Mesenchymal stem cell (in vitro differentiated cells and primary cell): Measurements from ENCODE around the gene SLC9A9.

Experiments used
- DNase-seq: peaks from one replicate; pipeline ENCODE4 v3.0.0-alpha.2; 2013
- H2AFZ ChIP-seq: one replicate; pipeline ENCODE4 v1.6.1; 2013; ENCODE audit warnings: low read depth, mild to moderate bottlenecking, control low read depth, inconsistent platforms, low read length, moderate library complexity
- H2AK5ac ChIP-seq: 2 replicates; pipeline ENCODE4 v1.6.1; 2013; ENCODE audit warnings: low read length, moderate library complexity, mild to moderate bottlenecking, inconsistent platforms; ENCODE audit not compliant: severe bottlenecking
- H2BK120ac ChIP-seq: one replicate; pipeline ENCODE4 v1.6.1; 2013; ENCODE audit warnings: low read depth, mild to moderate bottlenecking, inconsistent platforms, low read length, moderate library complexity
- H2BK12ac ChIP-seq, 2 experiments: one replicate each; pipeline ENCODE4 v1.6.1; 2013; ENCODE audit warnings: inconsistent platforms in 2 of 2, low read length in 2 of 2, mild to moderate bottlenecking in 2 of 2, moderate library complexity in 2 of 2, control low read depth in 1 of 2
- H2BK15ac ChIP-seq: one replicate; pipeline ENCODE4 v1.6.1; 2013; ENCODE audit warnings: mild to moderate bottlenecking, low read depth, inconsistent platforms; ENCODE audit not compliant: poor library complexity, severe bottlenecking
- H2BK5ac ChIP-seq: 2 replicates; pipeline ENCODE4 v1.6.1; 2013; ENCODE audit warnings: low read depth, mild to moderate bottlenecking, low read length, control low read depth, inconsistent platforms; ENCODE audit not compliant: poor library complexity, severe bottlenecking
- H3K14ac ChIP-seq, 2 experiments: one replicate each; pipeline ENCODE4 v1.6.1; 2013; ENCODE audit warnings: inconsistent platforms in 2 of 2, low read length in 2 of 2, control low read depth in 1 of 2, mild to moderate bottlenecking in 1 of 2, moderate library complexity in 1 of 2
- H3K18ac ChIP-seq, 2 experiments: one replicate each; pipeline ENCODE4 v1.6.1; 2013; ENCODE audit warnings: inconsistent platforms in 2 of 2, low read length in 2 of 2, control low read depth in 1 of 2, low read depth in 1 of 2, mild to moderate bottlenecking in 1 of 2
- H3K23ac ChIP-seq, 2 experiments: one replicate each; pipeline ENCODE4 v1.6.1; 2013; ENCODE audit warnings: inconsistent platforms in 2 of 2, low read length in 2 of 2, mild to moderate bottlenecking in 2 of 2, moderate library complexity in 2 of 2, control low read depth in 1 of 2
- H3K27ac ChIP-seq: 2 replicates; pipeline ENCODE4 v1.5.1; 2013; ENCODE audit warnings: mild to moderate bottlenecking, moderate library complexity, low read length, control low read depth, inconsistent platforms; ENCODE audit not compliant: poor library complexity, severe bottlenecking
- H3K27me3 ChIP-seq, 2 experiments: 2 replicates each; pipeline versions ENCODE4 v1.6.1 to v1.7.0; 2013; ENCODE audit warnings: low read length in 2 of 2, mild to moderate bottlenecking in 2 of 2, moderate library complexity in 2 of 2, control low read depth in 1 of 2, inconsistent platforms in 1 of 2; ENCODE audit not compliant: control insufficient read depth in 1 of 2, insufficient read depth in 1 of 2
- H3K36me3 ChIP-seq, 2 experiments: 2 replicates each; pipeline versions ENCODE4 v1.6.1 to v1.7.0; 2013; ENCODE audit warnings: low read length in 2 of 2, control low read depth in 1 of 2, inconsistent platforms in 1 of 2, low read depth in 1 of 2, mild to moderate bottlenecking in 1 of 2; ENCODE audit not compliant: insufficient read depth in 2 of 2, control insufficient read depth in 1 of 2
- H3K4ac ChIP-seq, 2 experiments: one replicate each; pipeline ENCODE4 v1.6.1; 2013; ENCODE audit warnings: inconsistent platforms in 2 of 2, low read length in 2 of 2, mild to moderate bottlenecking in 2 of 2, moderate library complexity in 2 of 2, control low read depth in 1 of 2, low read depth in 1 of 2
- H3K4me1 ChIP-seq: 2 replicates; pipeline ENCODE4 v1.6.1; 2013; ENCODE audit warnings: low read depth, low read length, control low read depth; ENCODE audit not compliant: control insufficient read depth, insufficient read depth
- H3K4me2 ChIP-seq: 2 replicates; pipeline ENCODE4 v1.6.1; 2013; ENCODE audit warnings: low read length, mild to moderate bottlenecking, inconsistent platforms; ENCODE audit not compliant: poor library complexity, severe bottlenecking
- H3K4me3 ChIP-seq, 2 experiments: 2 replicates each; pipeline versions ENCODE4 v1.5.1 to v1.7.0; 2013; ENCODE audit warnings: low read length in 2 of 2, mild to moderate bottlenecking in 2 of 2, control low read depth in 1 of 2, low read depth in 1 of 2; ENCODE audit not compliant: insufficient read depth in 1 of 2
- H3K79me1 ChIP-seq: replicated peaks from 2 replicates; pipeline ENCODE4 v1.6.1; 2013; ENCODE audit warnings: mild to moderate bottlenecking, control low read depth, low read length, inconsistent platforms; ENCODE audit not compliant: poor library complexity, severe bottlenecking
- H3K9ac ChIP-seq: 2 replicates; pipeline ENCODE4 v1.7.0; 2013; ENCODE audit warnings: mild to moderate bottlenecking, low read length, moderate library complexity
- H3K9me3 ChIP-seq: 2 replicates; pipeline ENCODE4 v1.7.0; 2013; ENCODE audit warnings: mild to moderate bottlenecking, low read length; ENCODE audit not compliant: control insufficient read depth
- H4K8ac ChIP-seq: one replicate; pipeline ENCODE4 v1.6.1; 2013; ENCODE audit warnings: inconsistent platforms, mild to moderate bottlenecking, low read length, moderate library complexity
- H4K91ac ChIP-seq: one replicate; pipeline ENCODE4 v1.6.1; 2013; ENCODE audit warnings: mild to moderate bottlenecking, low read length, inconsistent platforms
- WGBS: methylation state at CpG from one replicate; pipeline ENCODE4 v1.1.7; 2013; ENCODE audit warnings: mixed read lengths; 5-methylcytosine and 5-hydroxymethylcytosine counted together

SLC9A9 gene

DNA sequence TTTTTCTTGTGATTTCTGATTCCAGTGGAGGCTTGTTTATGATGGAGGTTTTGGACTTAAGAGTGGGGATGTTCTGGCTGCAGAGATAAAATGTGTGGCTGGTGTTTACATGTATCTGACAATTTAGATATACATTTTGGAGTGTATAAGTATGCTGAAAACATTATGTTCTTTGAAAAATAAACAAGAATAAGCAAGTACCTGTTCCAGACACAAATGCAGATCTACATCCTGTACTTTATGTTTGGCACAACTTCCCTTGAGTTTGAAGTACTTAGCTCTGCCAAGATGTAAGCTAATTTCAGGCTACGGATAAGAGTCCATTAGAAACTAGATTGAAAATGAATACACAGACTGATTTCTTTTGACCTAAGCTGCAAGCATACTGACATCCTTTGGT is 451.5 kb downstream of the SLC9A9 start:
- Histone ChIP-seq H3K4ac (no peak overlapping the region), H2BK120ac (no peak overlapping the region), H3K18ac (no peak overlapping the region), H3K14ac (no peak overlapping the region), H3K9me3 (no peaks in the 10 kb centered on the region), H3K36me3 (no peaks in the 10 kb centered on the region), H4K91ac (no peak overlapping the region), H2BK12ac (no peak overlapping the region), H3K27ac (no peak overlapping the region), H3K4me3 (no peak overlapping the region), H3K23ac (no peak overlapping the region), H2AK5ac (no peak overlapping the region), H4K8ac (no peak overlapping the region), H3K79me1 (no peaks in the 10 kb centered on the region), H2BK15ac (no peak overlapping the region), H3K9ac (no peak overlapping the region), H3K27me3 (no peaks in the 10 kb centered on the region), H3K4me2 (no peak overlapping the region), H2AFZ (no peak overlapping the region), H3K4me1 (no peaks in the 10 kb centered on the region), H2BK5ac (no peak overlapping the region)
- no peak for DNase-seq
- no CpG with 5 or more reads among the region's 1 CpG for WGBS

DNA sequence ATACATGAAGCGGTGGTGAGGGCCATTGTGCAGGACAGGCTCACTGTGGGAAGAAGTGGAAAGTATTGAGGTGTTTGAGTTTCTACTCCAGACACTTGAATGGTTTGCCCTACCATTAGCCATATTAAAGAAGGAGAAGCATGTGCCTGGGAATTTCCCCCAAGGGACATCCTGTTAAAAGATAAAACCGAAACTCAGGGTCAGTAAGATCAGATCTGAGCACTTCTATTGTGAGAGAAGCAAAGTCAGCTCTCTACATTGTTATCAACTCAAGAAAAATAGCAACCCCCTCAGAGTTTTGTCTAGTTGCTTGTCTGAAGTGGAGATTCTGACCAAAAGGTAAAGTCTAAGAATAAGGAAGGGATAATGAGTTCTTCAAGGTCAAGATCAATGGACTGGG is 458.9 kb downstream of the SLC9A9 start:
- Histone ChIP-seq H2AK5ac (no peak overlapping the region), H3K14ac (no peak overlapping the region), H2AFZ (no peak overlapping the region), H3K36me3 (no peaks in the 10 kb centered on the region), H3K9me3 (no peaks in the 10 kb centered on the region), H3K79me1 (no peaks in the 10 kb centered on the region), H2BK12ac (no peak overlapping the region), H4K8ac (no peak overlapping the region), H3K9ac (no peak overlapping the region), H3K27me3 (no peaks in the 10 kb centered on the region), H3K4me3 (no peak overlapping the region), H3K4ac (no peak overlapping the region), H4K91ac (no peak overlapping the region), H3K18ac (no peak overlapping the region), H2BK15ac (no peak overlapping the region), H2BK120ac (no peak overlapping the region), H3K23ac (no peak overlapping the region), H3K4me2 (no peak overlapping the region), H2BK5ac (no peak overlapping the region), H3K27ac (no peak overlapping the region), H3K4me1 (no peaks in the 10 kb centered on the region)
- DNase-seq = no peak
- 100% methylated on average over 2 of the region's 2 CpGs for whole genome bisulfite sequencing

DNA sequence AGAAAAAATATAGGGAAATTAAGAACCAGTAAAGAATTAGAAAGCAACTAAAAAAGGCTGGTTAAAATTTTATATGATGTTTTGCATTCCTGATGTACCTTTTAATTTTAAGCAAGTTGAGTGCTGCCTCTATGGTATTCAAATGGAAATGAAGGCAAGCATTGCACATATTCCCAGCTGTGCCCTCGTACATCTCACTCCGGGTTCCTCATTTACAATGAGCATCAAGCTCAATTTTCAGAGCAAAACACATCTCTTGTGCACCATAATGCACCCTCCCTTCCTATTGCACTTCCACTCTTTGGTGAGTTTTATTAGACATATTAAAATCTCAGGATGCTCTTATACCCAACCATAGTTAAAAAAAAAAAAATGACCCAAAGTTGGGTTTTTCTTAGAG is 460.8 kb downstream of the SLC9A9 start:
- Histone ChIP-seq H2BK120ac (no peak overlapping the region), H3K4me1 (no peaks in the 10 kb centered on the region), H3K18ac (no peak overlapping the region), H3K9me3 (no peaks in the 10 kb centered on the region), H3K23ac (no peak overlapping the region), H3K36me3 (no peaks in the 10 kb centered on the region), H3K79me1 (no peaks in the 10 kb centered on the region), H4K8ac (no peak overlapping the region), H3K27ac (no peak overlapping the region), H2BK5ac (no peak overlapping the region), H3K14ac (no peak overlapping the region), H2BK15ac (no peak overlapping the region), H3K27me3 (no peaks in the 10 kb centered on the region), H3K4me3 (no peak overlapping the region), H2AFZ (no peak overlapping the region), H3K4me2 (no peak overlapping the region), H2AK5ac (no peak overlapping the region), H2BK12ac (no peak overlapping the region), H4K91ac (no peak overlapping the region), H3K4ac (no peak overlapping the region), H3K9ac (no peak overlapping the region)
- DNase-seq = no peak
- 96% methylated on average over 2 of the region's 2 CpGs for WGBS

DNA sequence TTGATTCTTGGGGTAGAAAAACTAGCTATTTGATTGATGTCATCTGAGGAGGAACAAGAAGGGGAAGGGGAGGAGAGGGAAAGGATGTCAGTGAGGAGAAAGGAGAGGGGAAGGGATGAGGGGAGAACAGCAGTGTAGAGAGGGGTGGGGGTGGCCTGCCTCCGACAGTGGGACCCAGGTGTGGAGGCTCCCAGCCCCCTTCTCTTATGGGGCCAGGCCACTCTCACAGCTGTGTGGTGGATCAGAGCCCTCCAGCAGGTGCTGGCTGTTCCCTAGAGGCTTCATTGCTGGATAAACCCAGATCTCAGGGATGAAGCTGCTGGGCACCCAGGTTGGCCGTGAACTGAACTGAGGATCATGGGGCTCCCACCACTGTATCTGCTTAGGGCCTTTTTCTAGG is 464.2 kb downstream of the SLC9A9 start:
- Histone ChIP-seq H4K91ac (no peak overlapping the region), H3K4me1 (peaks cover 2% of the 10 kb centered on the region), H3K36me3 (peaks cover 0 to 4% of the 10 kb centered on the region in 2 experiments), H3K4me2 (no peak overlapping the region), H3K27ac (no peak overlapping the region), H3K79me1 (no peaks in the 10 kb centered on the region), H4K8ac (no peak overlapping the region), H2AK5ac (no peak overlapping the region), H2BK15ac (no peak overlapping the region), H3K9me3 (no peaks in the 10 kb centered on the region), H2BK5ac (no peak overlapping the region), H3K23ac (no peak overlapping the region), H3K18ac (no peak overlapping the region), H2AFZ (no peak overlapping the region), H3K4ac (no peak overlapping the region), H2BK120ac (no peak overlapping the region), H3K9ac (no peak overlapping the region), H3K27me3 (no peaks in the 10 kb centered on the region), H3K4me3 (no peak overlapping the region), H2BK12ac (no peak overlapping the region), H3K14ac (no peak overlapping the region)
- DNase-seq = no peak
- WGBS = 92% methylated on average over 2 of the region's 2 CpGs
